Measurements from ENCODE around the gene KDM4D. TPM values are rescaled to one million over a fixed set of nuclear protein-coding genes. Genes with fewer than 3 reads are reported as not detected.
"Not testable (repeated sequence)": the region's sequence is repeated elsewhere in the genome, so short reads cannot be mapped to it uniquely, and the experiment has no call there.

The KDM4D gene
- total RNA-seq, 1 donor from 2014 or later: 1.2 TPM

DNA sequence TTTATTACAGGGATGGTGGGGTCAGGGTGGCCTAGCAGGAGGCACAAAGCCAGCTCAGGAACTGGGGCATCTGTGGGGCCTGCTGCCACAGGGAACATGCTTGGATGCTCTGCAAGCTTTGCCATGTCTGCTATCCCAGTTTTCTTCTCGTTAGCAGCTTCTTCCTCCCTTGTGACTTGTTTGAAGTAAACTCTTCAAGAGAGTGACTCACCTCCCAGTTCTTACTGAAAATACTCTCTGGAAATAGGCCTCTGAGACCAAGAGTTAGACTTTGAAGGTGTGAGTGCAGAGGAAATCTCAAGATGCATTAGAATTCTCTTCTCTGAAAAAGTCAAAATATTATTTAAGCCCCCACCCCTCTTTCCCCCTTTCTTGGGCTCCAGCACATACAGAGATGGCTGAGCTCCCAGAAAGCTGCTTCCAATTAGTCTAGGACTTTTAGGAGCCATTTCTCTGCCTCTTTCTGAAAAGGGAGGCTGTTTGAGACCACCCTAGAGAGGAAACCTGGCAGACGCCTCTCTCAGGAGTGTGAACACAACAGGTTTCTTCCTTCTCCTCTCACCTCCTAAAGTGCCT lies 15.3 kb upstream of the KDM4D start:
- DNase-seq (ENCODE audit: low spot score): no peak

DNA sequence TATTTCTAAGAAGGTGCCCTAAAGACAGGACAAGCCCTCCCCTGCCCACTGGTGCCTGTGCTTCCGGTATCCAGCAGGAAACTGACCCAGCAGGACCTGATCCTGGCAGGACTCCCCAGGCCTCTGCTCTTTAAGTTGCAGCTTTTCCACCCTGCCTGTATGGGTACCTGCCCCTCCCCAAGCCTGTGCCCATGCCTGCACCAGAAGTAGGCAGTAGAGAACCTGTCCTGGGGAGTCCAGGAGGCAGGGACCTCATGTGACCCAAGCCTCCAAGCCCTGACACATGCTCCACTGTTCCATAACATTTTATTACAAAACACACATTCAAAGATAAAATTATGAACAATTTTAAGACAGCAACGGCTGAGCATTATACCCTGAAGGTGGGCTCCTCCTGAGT lies 14.3 kb upstream of the KDM4D start:
- DNase-seq (ENCODE audit: low spot score): no peak

DNA sequence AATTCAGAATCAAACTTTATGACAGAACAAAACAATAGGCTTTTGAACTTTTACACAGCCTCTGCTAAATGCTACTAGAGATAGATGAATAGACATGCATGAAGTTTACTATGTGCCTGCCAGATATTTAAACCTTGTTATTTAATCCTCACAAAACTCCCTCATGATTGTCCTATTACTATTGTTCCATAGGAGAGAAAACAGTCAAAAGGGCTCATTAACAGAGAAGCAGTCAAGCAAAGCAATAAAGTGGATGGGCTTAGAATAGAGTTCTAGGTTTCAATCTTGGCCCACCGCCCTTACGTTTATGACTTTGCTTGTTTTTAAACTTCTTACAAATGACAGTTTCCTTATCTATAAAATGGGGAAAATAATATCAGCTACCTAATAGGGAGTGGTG lies 13.0 kb upstream of the KDM4D start:
- DNase-seq (ENCODE audit: low spot score): no peak

DNA sequence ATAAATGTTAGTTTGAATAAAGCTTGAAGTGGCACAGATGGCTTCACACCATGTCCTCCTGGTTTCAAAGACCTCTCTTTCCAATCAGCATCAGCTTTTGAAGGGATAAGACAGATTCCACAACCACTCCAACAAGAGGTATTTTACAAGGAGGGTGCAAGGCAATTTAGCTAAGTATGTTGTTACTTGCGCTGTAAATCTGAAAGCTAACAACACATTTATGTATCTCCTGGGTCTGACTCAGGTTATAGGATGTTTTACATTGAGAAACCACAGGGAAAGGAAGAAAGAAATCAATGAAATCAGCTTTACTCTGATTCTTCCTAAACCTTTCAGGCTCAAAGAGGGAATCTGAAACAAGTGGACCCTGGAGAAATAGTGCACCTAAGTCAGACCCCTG lies 12.3 kb upstream of the KDM4D start:
- no peak for DNase-seq (ENCODE audit: low spot score)

DNA sequence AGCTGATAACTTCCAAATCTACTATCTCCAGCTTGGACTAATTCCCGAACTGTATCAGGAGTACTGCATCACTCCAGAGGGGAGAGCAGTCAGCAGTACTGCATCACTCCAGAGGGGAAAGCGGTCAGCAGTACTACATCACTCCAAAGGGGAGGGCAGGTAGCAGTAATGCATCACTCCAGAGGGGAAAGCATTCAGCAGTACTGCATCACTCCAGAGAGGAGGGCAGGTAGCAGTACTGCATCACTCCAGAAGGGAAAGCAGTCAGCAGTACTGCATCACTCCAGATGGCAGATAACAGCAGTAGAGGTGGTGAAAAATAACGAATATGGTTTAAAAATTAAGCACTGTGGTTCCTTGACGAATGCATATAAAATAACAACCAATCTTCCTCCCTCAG lies 8.6 kb upstream of the KDM4D start:
- no peak for DNase-seq (ENCODE audit: low spot score)

DNA sequence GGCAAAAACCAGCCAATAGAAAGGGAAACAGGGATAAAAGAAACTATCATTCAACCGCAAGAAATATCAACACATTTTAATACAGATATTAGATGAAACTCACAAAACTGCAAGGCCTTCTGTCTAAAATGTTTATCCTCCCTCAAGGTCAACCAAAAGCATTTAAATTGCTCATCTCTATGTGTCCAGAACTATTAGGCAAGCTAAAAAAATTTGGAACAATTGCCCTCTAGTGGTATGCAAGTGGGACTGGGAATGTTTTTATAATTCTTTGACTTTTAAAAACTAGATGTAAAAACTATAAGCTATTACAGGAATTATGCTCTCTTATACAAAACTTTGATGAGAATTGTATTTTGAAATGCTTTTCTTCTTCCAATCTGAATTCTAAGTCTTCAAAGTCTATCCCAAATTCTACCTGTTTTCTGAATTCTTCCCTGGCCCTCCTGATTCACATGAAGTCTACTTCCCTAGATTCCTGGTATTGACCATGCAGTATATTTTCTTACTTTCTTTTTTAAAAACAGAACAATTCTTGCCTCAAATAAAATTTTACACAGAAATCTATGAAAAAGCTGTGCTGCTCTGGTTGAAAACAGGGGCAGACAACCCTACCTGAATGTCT lies 5.1 kb upstream of the KDM4D start:
- no peak for DNase-seq (ENCODE audit: low spot score)

DNA sequence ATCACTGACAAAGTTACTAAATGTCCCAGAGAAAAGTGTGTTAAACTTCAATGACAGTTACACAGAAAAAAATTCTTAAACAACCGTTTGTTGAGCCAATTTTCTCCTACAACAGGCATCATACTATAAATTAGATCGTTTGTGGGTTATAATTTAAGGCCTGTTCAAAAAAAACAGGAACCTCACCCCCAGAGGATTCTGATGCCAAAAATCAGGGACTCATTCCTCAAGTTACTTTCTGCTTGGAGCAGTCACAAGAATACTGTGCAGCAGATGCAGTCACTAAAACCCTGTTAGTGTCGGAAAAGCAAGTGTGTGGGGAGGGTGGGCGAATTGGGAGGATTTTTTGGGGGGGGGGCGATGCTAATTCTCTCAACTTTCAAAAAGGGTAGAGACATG lies 810 bp upstream of the KDM4D start:
- DNase-seq (ENCODE audit: low spot score): no peak

DNA sequence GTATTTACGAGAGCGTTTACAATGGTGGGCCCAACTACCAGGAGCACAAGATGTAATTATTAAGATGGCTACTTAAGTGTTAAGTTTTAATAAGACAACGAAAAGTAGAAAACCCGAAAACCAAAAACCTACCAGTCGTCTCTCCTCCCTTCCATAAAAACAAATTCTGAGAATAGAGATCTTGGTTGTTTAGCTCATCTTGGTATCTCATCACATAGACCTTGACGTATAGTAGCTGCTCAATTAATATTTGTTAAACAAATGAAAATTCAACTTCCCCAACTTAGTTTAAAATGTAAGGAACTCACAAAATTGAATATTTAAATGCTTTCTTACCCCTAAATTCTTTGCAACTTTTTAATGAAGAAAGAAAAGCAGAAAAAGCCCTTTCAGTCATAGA lies 669 bp downstream of the KDM4D start:
- DNase-seq (ENCODE audit: low spot score): no peak

DNA sequence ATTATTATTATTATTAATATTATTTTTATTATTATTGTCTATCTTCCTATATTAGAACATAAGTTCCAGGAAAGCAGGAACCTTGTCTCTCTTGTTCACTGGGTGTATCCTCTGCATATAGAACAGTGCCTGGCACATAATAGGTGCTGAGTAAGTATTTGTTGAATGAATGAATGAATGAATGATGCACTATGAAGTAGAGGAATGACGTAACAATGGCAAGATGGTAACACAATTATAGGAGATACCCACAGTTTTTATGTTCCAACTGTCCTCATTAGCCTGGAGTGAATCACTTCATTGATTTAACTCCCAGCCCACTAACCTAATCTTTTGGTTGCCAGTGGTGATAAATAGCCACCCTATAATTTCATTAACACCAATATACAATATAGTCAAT lies 2.1 kb downstream of the KDM4D start:
- no peak for DNase-seq (ENCODE audit: low spot score)

DNA sequence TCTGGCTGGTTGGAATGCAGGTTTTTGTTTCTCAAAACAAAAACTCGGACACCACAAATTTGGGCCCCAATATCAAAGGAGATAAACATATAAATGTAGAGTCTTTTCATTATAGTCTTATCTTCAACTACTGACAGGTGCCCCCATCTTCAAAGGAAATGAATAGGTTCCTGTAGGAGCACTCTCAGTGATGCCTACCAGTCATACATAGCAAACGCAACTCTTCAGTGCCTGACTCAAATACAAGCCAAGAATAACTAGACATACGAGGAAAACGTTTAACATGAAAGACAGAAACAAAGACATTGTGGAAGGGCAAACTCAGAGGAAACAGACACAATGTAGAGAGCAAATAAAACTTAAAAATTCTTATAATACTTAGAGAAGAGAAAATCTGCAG lies 13.9 kb downstream of the KDM4D start:
- no peak for DNase-seq (ENCODE audit: low spot score)

DNA sequence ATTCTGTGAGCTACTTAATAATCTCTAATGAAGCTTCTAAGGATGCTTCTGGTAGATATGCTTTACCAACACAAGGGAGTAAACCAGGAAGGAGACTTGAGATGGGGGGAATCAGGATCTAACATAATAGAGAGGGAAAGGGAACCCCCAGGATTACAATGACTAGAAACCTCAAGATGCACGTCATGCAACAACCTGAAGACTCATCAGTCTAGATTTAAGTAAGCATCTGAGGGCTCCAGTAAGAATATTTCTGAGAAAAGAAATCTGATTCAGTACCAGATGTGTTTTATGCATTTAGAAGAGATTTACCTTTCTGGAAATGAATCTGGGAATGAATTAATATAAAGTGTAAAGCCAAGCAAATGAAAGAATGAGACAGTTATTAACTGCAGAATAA lies 15.2 kb downstream of the KDM4D start:
- no peak for DNase-seq (ENCODE audit: low spot score)

DNA sequence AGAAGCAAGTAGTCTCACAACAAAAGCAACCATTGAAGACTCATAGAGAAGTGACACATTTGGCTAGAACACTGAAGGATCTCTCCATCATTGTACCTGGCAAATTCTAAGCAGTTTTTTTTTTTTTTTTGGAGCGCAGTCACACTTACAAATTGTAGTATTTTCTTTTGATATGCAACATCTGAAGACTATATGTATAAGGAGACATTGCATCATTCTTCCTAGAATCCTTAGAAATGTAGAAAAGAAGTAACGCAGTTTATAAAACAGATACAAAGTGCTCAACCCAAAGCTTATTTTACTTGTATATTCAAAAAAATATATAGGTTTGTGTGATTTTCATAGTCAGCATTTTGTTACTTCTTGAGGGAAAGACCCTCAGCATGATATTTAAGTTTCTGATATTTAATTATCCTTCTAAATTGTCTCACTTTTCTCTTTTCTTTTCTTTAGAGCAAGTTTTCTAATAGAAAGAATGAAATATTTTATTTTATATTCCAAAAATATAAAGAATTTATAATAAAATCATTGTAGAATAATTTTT lies 20.0 kb downstream of the KDM4D start:
- DNase-seq (ENCODE audit: low spot score): no peak

DNA sequence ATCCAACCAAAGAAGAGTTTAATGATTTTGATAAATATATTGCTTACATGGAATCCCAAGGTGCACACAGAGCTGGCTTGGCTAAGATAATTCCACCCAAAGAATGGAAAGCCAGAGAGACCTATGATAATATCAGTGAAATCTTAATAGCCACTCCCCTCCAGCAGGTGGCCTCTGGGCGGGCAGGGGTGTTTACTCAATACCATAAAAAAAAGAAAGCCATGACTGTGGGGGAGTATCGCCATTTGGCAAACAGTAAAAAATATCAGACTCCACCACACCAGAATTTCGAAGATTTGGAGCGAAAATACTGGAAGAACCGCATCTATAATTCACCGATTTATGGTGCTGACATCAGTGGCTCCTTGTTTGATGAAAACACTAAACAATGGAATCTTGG lies 23.9 kb downstream of the KDM4D start:
- no peak for DNase-seq (ENCODE audit: low spot score)

DNA sequence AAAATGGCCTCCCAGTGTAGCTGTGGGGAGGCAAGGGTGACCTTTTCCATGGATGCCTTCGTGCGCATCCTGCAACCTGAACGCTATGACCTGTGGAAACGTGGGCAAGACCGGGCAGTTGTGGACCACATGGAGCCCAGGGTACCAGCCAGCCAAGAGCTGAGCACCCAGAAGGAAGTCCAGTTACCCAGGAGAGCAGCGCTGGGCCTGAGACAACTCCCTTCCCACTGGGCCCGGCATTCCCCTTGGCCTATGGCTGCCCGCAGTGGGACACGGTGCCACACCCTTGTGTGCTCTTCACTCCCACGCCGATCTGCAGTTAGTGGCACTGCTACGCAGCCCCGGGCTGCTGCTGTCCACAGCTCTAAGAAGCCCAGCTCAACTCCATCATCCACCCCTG lies 24.8 kb downstream of the KDM4D start:
- DNase-seq (ENCODE audit: low spot score): no peak

DNA sequence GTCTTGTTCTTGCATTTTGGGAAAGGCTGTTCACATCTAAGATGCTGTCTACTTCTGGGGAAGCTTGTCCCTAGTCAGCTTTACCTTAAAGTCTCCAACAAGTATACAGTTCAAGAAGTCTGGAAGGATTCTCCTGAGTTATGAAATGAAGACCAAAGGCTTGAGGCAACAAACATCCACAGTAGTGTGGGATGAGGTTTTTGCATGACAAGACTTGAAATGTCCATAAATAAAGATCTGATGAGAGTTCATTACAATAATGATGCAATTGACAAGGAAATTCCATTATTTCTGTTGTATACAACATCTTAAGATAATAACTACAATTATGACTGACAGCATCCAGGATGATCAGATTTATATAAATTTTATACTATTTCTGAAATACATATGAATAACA lies 30.2 kb downstream of the KDM4D start:
- DNase-seq (ENCODE audit: low spot score): no peak

DNA sequence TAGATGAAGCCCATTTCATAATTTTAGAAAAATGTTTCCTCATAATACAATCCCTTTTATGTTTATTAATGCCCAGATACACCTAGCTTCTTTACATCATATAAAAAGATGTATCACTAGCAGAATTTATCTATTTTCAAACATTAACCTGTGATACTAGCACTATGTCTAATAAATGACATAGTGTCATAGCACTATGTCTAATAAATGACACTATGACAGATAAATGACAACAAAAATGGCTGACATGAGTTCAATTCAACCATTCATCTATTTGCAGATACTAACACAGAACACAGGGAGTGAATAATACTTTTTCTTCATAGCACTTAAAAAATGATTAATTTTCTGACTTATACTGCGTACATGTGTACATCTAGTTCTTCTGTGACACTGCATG lies 32.1 kb downstream of the KDM4D start:
- no peak for DNase-seq (ENCODE audit: low spot score)

DNA sequence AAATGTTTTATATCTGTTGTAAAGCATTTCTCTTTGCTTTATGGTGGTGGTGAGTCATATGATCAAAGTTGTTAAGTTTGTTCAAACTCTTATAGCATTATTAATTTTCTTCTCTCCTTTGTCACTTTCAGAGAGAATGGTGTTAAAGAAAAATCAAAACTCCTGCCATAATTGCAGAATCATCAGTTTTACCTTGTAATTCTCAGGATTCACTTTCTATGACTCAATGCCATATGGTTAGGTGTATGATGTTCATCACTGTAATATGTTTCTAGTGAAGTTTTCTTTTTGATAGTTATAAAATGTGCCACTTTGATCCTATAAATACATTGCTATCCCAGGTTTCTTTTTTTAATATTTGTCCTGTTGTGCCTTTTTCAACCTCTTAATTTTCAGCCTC lies 37.9 kb downstream of the KDM4D start:
- DNase-seq (ENCODE audit: low spot score): no peak

DNA sequence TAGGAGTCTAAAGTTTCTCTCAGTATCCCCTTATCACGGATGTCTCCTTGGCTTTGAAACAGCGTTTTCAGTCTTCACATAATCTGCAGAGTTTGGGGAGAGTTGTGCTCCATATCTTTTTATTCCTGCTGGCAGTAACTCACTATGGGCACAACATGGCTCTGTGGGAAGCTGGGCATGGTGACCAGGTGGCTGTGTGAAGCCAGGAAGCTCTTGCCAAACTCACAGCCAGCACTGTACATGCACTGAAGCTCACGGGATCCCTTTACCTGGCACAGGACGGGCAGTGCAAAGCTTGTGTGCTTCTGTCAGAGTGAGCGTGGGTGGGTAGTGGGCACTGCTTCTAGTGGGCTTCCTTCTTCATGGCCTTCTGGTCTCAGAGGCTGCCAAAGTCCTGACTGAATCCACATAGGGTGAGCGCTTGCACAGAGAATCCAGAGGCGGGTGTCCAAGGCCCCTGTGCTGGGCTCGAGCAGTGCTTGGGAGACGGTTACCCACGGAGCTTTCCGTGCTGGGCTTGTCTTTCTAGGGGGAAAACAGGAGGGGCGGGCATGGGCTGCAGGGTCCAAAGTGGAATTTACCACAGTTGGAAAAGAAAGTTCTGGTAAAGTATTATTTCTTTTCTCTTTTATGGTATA lies 40.8 kb downstream of the KDM4D start:
- no peak for DNase-seq (ENCODE audit: low spot score)

DNA sequence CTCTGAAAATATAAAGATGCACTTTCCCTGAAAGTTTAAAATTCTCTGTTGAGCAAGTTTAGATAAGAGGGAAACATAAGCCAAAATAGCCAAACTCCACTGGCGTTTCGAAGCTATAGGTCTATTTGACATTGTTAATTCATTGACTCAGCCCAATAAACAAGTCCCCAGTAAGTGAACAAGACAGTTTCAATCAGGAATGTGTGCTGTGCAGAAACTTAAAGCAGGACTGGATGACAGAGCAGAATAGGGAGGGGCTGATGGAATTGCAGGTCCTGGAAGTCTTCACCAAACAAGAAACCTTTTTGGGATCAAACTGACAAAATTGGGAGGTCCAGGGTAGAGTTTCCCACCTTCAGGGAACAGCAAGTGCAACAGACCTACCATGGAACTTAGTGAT lies 42.6 kb downstream of the KDM4D start:
- no peak for DNase-seq (ENCODE audit: low spot score)

DNA sequence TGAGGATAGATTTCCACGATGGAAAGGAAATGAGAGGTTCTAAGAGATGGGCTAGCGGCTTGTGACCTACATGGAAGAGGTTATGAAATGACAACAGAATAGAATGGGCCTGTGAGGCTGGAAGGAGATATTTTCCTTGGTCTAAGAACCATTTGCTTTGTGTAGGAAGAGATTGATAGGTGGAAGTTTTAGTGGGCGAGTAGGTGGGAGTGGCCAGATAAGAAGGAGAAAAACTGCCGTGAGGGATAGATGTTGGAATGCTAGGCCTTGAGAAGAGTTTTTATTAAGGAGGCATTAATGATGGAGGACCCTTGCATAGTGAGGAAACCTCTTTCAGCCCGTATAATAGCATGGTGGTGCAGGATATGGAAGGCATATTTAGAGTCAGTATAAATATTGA lies 48.0 kb downstream of the KDM4D start:
- DNase-seq (ENCODE audit: low spot score): not testable (repeated sequence)

DNA sequence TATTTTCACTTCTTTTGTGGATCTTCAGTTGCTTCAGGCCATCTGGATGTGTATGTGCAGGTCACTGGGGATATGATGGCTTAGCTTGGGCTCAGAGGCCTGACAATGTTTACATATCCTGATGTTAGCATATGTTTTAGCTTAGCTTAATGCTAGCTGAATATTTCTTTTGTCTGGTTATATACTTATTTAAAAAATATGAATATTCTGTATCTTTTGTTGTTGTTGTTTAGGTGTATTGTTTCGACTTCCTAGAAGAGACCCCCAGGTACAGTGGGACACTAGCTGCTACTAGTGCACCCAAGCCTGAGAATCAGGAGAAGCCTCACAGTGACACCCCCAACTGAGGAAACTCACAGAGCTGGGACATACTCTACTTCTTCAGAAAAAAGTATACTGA lies 51.4 kb downstream of the KDM4D start, which contains the start of gene KDM4E:
Gene KDM4E, plus strand, starts transcription at position 301 of the 400 bp plus-strand sequence. CDS start 300 bp downstream, outside the sequence.
- no peak for DNase-seq (ENCODE audit: low spot score)

DNA sequence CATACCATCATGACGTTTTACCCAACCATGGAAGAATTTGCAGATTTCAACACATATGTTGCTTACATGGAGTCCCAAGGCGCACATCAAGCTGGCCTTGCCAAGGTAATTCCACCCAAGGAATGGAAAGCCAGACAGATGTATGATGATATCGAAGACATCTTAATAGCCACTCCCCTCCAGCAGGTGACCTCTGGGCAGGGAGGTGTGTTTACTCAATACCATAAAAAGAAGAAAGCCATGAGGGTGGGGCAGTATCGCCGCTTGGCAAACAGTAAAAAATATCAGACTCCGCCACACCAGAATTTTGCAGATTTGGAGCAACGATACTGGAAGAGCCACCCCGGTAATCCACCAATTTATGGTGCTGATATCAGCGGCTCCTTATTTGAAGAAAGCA lies 52.1 kb downstream of the KDM4D start:
- not testable (repeated sequence) for DNase-seq (ENCODE audit: low spot score)

DNA sequence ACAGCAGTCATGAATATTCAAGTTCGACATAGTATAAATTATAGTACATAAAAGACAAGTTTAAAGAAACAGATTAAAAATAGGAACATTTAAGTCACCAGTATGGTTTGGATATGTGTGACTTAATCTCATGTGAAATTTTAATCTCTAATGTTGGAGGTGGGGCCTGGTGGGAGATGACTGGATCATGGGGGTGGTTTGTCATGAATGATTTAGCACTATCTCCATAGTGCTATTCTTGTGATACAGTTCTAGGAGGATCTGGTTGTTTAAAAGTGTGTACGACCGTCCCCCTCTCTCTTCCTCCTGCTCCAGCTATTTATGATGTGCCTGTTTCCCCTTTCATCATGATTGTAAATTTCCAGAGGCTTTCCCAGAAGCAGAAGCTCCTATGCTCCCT lies 54.8 kb downstream of the KDM4D start:
- no peak for DNase-seq (ENCODE audit: low spot score)

Measured in ureter (tissue), 1 donor.